Gastroesophageal sphincter (tissue), 3 donors: ENCODE results near the gene UCP1.

Experiments used
- CTCF ChIP-seq, 4 experiments: fragments of 200-600 bp in 2 of 4; fragments of 450-650 bp in 2 of 4; sonication (generic) in 1 of 4; IDR thresholded peaks; one replicate each; pipeline ENCODE4 v1.5.1; 2017 to 2019; ENCODE audit warnings: antibody characterized with exemption in 4 of 4, mild to moderate bottlenecking in 2 of 4, moderate library complexity in 2 of 4
- POLR2A ChIP-seq, 2 donors: fragments of 450-650 bp; IDR thresholded peaks; one replicate each; pipeline ENCODE4 v1.6.1; 2017; ENCODE audit warnings: antibody characterized with exemption in 2 of 2, mild to moderate bottlenecking in 2 of 2, moderate library complexity in 1 of 2
- POLR2AphosphoS5 ChIP-seq: sonication (generic); formaldehyde crosslinking; IDR thresholded peaks from one replicate; pipeline ENCODE4 v1.6.1; 2017; ENCODE audit warnings: antibody characterized with exemption

DNA sequence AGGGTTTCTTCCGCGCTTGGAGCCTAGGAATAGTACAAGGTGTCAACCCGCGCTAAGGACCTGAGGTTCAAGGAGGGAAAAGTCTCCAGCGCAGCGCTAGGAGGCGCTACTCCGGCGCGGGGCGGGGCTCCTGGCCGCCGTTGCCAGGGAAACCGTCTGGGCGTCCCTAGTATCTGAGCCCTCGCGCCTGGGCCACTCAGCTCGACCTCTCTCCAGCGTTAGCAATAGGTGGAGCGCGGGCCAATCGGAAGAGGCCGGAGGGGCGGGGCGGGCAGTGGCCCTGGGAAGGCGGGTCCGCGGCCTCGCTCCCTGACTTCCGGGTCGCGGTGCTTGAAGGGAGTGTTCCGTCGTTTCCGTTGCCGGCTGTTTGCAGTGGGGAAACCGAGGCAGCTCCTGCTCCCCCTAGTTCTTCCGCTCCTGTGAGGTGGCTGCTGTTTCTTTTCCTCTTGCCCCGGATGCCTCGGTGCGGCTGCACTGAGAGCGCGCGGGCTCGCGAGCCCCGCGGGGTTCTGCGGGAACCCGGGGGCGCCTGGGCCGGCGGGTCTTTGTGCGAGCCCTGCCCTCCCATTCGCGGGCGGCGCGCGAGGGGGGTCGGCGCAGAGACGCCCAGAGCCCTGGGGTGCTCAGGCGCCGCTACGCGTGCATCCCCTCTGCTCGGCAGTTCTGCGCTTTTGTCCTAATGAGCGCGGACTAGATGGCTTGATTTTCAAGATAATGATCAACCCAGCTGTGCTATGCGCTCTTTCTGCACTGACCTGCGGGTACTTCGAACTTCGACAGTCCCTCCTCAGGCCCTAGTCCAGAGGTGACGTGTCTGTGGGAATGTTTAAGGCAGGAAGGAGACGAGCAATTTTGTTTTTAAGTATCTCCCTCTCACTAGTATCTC, 44.7 kb downstream of the UCP1 start, which contains the start of gene ELMOD2:
- peak; percentile 76 to 93 (median 87) for TF ChIP-seq CTCF (IDR thresholded peaks at IDR 0.05)
- peak in 1 of 2 donors; percentile 40 for TF ChIP-seq POLR2A (IDR thresholded peaks at IDR 0.05)
- peak; percentile 64 for TF ChIP-seq POLR2AphosphoS5
